Measurements from ENCODE around the gene C18orf63.
"Not testable (repeated sequence)": the region's sequence is repeated elsewhere in the genome, so short reads cannot be mapped to it uniquely, and the experiment has no call there.

The C18orf63 gene

GRCh38 chr18:74292541-74292858 lies 23.1 kb upstream of the C18orf63 start:
- peaks cover 27% of the 10 kb centered on the region; the same call in 1 of the 2 replicates for H3K79me2 ChIP-seq (ENCODE audit: insufficient read depth, low read length)
- peaks cover 15% of the 10 kb centered on the region for H3K4me1 ChIP-seq (ENCODE audit: insufficient read depth, low read length, poor library complexity, severe bottlenecking)
- H3K4me2 ChIP-seq (ENCODE audit: low read depth, low read length, poor library complexity, severe bottlenecking), result peak overlapping the region; percentile 72
- H3F3A ChIP-seq (ENCODE audit: low read depth), result no peaks in the 10 kb centered on the region
- no peak for TF ChIP-seq EZH2phosphoT487 (IDR thresholded peaks at IDR 0.05; ENCODE audit: borderline replicate concordance)
- TF ChIP-seq, protein P1, sequence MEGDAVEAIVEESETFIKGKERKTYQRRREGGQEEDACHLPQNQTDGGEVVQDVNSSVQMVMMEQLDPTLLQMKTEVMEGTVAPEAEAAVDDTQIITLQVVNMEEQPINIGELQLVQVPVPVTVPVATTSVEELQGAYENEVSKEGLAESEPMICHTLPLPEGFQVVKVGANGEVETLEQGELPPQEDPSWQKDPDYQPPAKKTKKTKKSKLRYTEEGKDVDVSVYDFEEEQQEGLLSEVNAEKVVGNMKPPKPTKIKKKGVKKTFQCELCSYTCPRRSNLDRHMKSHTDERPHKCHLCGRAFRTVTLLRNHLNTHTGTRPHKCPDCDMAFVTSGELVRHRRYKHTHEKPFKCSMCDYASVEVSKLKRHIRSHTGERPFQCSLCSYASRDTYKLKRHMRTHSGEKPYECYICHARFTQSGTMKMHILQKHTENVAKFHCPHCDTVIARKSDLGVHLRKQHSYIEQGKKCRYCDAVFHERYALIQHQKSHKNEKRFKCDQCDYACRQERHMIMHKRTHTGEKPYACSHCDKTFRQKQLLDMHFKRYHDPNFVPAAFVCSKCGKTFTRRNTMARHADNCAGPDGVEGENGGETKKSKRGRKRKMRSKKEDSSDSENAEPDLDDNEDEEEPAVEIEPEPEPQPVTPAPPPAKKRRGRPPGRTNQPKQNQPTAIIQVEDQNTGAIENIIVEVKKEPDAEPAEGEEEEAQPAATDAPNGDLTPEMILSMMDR (conservative IDR thresholded peaks at IDR 0.05; ENCODE audit: low read length), result no peak
- peak overlapping the region; percentile 72 for H2AFZ ChIP-seq (ENCODE audit: low read length)
- H3K9me2 ChIP-seq (replicated peaks; ENCODE audit: low read depth, low read length), result no peaks in the 10 kb centered on the region
- H4K20me1 ChIP-seq (ENCODE audit: insufficient read depth, low read length, poor library complexity, severe bottlenecking), result no peaks in the 10 kb centered on the region
- H3K9me3 ChIP-seq (ENCODE audit: insufficient read depth, low read depth, low read length), result no peaks in the 10 kb centered on the region
- H3K36me3 ChIP-seq (ENCODE audit: insufficient read depth, low read length), result no peaks in the 10 kb centered on the region
- no peaks in the 10 kb centered on the region for H3K27me3 ChIP-seq (ENCODE audit: insufficient read depth, low read length, poor library complexity, severe bottlenecking)
- peak overlapping the region; percentile 74 for H3K9ac ChIP-seq (ENCODE audit: low read depth, low read length, poor library complexity, severe bottlenecking)
- H3K4me3 ChIP-seq (ENCODE audit: low read length, poor library complexity, severe bottlenecking), result peak overlapping the region; percentile 74

DNA sequence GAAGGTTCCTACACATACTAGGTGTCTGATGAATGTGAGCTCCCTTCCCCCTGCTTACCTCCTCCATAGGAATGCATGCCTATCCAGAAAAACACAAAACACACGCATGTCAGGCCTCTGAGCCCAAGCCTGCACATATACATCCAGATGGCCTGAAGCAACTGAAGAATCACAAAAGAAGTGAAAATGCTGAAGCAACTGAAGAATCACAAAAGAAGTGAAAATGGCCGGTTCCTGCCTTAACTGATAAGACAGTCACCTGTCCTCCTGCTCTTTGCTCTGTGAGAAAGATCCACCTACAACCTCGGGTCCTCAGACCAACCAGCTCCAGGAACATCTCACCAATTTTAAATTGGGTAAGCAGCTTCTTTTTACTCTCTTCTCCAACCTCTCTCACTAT lies 22.7 kb upstream of the C18orf63 start:
- not testable (repeated sequence) for H3K27me3 ChIP-seq (ENCODE audit: insufficient read depth, low read length, poor library complexity, severe bottlenecking); H4K20me1 ChIP-seq (ENCODE audit: insufficient read depth, low read length, poor library complexity, severe bottlenecking); H3K36me3 ChIP-seq (ENCODE audit: insufficient read depth, low read length); H3K9me2 ChIP-seq (replicated peaks; ENCODE audit: low read depth, low read length); H2AFZ ChIP-seq (ENCODE audit: low read length); H3K9me3 ChIP-seq (ENCODE audit: insufficient read depth, low read depth, low read length); H3F3A ChIP-seq (ENCODE audit: low read depth)
- peaks cover 13% of the 10 kb centered on the region for H3K4me1 ChIP-seq (ENCODE audit: insufficient read depth, low read length, poor library complexity, severe bottlenecking)
- peak overlapping the region; percentile 74 for H3K4me3 ChIP-seq (ENCODE audit: low read length, poor library complexity, severe bottlenecking)
- H3K79me2 ChIP-seq (ENCODE audit: insufficient read depth, low read length), result peaks cover 26% of the 10 kb centered on the region; the same call in 1 of the 2 replicates
- peak overlapping the region; percentile 74 for H3K9ac ChIP-seq (ENCODE audit: low read depth, low read length, poor library complexity, severe bottlenecking)
- H3K4me2 ChIP-seq (ENCODE audit: low read depth, low read length, poor library complexity, severe bottlenecking), result peak overlapping the region; percentile 72

GRCh38 chr18:74294526-74294925 lies 21.1 kb upstream of the C18orf63 start:
- TF ChIP-seq EZH2phosphoT487 (IDR thresholded peaks at IDR 0.05; ENCODE audit: borderline replicate concordance), result no peak
- TF ChIP-seq, protein P1 (conservative IDR thresholded peaks at IDR 0.05; ENCODE audit: low read length), result no peak

DNA sequence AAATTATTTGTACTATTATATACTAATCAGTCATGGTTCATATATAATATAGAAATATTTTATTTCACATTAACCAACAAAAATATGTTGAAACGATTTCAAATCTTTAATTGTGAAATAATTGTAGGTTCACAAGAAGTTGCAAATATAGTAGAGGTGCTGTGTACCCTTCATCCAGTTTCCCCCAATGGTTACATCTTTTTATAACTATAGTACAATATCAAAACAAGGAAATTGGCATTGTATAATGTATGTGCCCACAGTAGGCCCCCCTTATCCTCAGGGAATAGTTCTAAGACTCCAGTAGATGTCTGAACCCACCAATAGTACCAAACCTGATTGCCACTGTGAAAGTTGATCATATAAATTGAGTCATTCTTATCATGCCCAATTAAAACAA lies 16.5 kb upstream of the C18orf63 start:
- peaks cover 6% of the 10 kb centered on the region for H3K27me3 ChIP-seq (ENCODE audit: insufficient read depth, low read length, poor library complexity, severe bottlenecking)
- no peaks in the 10 kb centered on the region for H3K4me1 ChIP-seq (ENCODE audit: insufficient read depth, low read length, poor library complexity, severe bottlenecking)
- H3K79me2 ChIP-seq (ENCODE audit: insufficient read depth, low read length), result no peaks in the 10 kb centered on the region
- H3K9me3 ChIP-seq (ENCODE audit: insufficient read depth, low read depth, low read length), result no peaks in the 10 kb centered on the region
- no peaks in the 10 kb centered on the region for H3F3A ChIP-seq (ENCODE audit: low read depth)
- no peaks in the 10 kb centered on the region for H3K9me2 ChIP-seq (replicated peaks; ENCODE audit: low read depth, low read length)
- no peaks in the 10 kb centered on the region for H4K20me1 ChIP-seq (ENCODE audit: insufficient read depth, low read length, poor library complexity, severe bottlenecking)
- H3K4me3 ChIP-seq (ENCODE audit: low read length, poor library complexity, severe bottlenecking), result no peak overlapping the region
- H3K36me3 ChIP-seq (ENCODE audit: insufficient read depth, low read length), result no peaks in the 10 kb centered on the region
- no peak overlapping the region for H2AFZ ChIP-seq (ENCODE audit: low read length)
- no peak overlapping the region for H3K9ac ChIP-seq (ENCODE audit: low read depth, low read length, poor library complexity, severe bottlenecking)
- no peak overlapping the region for H3K4me2 ChIP-seq (ENCODE audit: low read depth, low read length, poor library complexity, severe bottlenecking)
- TF ChIP-seq, protein P1 (conservative IDR thresholded peaks at IDR 0.05; ENCODE audit: low read length), result no peak
- TF ChIP-seq EZH2phosphoT487 (IDR thresholded peaks at IDR 0.05; ENCODE audit: borderline replicate concordance), result no peak

More at GRCh38 chr18:74294526-74294925, 21.1 kb upstream of the C18orf63 start:
- H3K4me3 ChIP-seq (ENCODE audit: low read length, poor library complexity, severe bottlenecking), result no peak overlapping the region
- H3K36me3 ChIP-seq (ENCODE audit: insufficient read depth, low read length), result no peaks in the 10 kb centered on the region
- no peaks in the 10 kb centered on the region for H3K9me2 ChIP-seq (replicated peaks; ENCODE audit: low read depth, low read length)
- H4K20me1 ChIP-seq (ENCODE audit: insufficient read depth, low read length, poor library complexity, severe bottlenecking), result no peaks in the 10 kb centered on the region
- H2AFZ ChIP-seq (ENCODE audit: low read length), result no peak overlapping the region
- H3F3A ChIP-seq (ENCODE audit: low read depth), result no peaks in the 10 kb centered on the region
- peaks cover 15% of the 10 kb centered on the region; the same call in 1 of the 2 replicates for H3K79me2 ChIP-seq (ENCODE audit: insufficient read depth, low read length)
- no peaks in the 10 kb centered on the region for H3K27me3 ChIP-seq (ENCODE audit: insufficient read depth, low read length, poor library complexity, severe bottlenecking)
- no peaks in the 10 kb centered on the region for H3K4me1 ChIP-seq (ENCODE audit: insufficient read depth, low read length, poor library complexity, severe bottlenecking)
- no peak overlapping the region for H3K4me2 ChIP-seq (ENCODE audit: low read depth, low read length, poor library complexity, severe bottlenecking)
- no peak overlapping the region for H3K9ac ChIP-seq (ENCODE audit: low read depth, low read length, poor library complexity, severe bottlenecking)
- no peaks in the 10 kb centered on the region for H3K9me3 ChIP-seq (ENCODE audit: insufficient read depth, low read depth, low read length)
